SKM-1 treated with dmso at 0.1 percent for 144 hours (cell line): ENCODE measurements around the gene GPC1.

ENCODE experiments used
- DNase-seq: peaks from one replicate; lab custom pipeline; 2025; ENCODE audit not compliant: unreplicated experiment; lab: John Stamatoyannopoulos, UW

GPC1 gene

GRCh38 chr2:240412975-240413812 lies 22.3 kb upstream of the GPC1 start:
- DNase-seq: no peak

- DNase-seq: no peak
Observed at GRCh38 chr2:240413813-240414429, 21.5 kb upstream of the GPC1 start.

- DNase-seq: no peak
Observed at GRCh38 chr2:240416821-240417220, 18.6 kb upstream of the GPC1 start.

- DNase-seq: no peak
Observed at GRCh38 chr2:240418311-240418710, 17.2 kb upstream of the GPC1 start.

- no peak for DNase-seq
Observed at GRCh38 chr2:240419271-240419670, 16.2 kb upstream of the GPC1 start.

- DNase-seq: no peak
Observed at GRCh38 chr2:240419723-240420122, 15.7 kb upstream of the GPC1 start.

- DNase-seq: no peak
Observed at GRCh38 chr2:240420206-240421104, 15.0 kb upstream of the GPC1 start.

GRCh38 chr2:240421381-240421780 lies 14.1 kb upstream of the GPC1 start:
- DNase-seq: no peak

GRCh38 chr2:240422658-240423329 lies 12.7 kb upstream of the GPC1 start:
- DNase-seq: no peak

GRCh38 chr2:240423788-240424191 lies 11.7 kb upstream of the GPC1 start:
- no peak for DNase-seq

GRCh38 chr2:240424341-240425235 lies 10.9 kb upstream of the GPC1 start:
- DNase-seq: no peak

- DNase-seq: no peak
Observed at GRCh38 chr2:240425236-240425615, 10.2 kb upstream of the GPC1 start.

- no peak for DNase-seq
Observed at GRCh38 chr2:240425697-240426096, 9.8 kb upstream of the GPC1 start.

- DNase-seq: no peak
Observed at GRCh38 chr2:240426845-240427721, 8.4 kb upstream of the GPC1 start.

GRCh38 chr2:240427729-240428128 lies 7.7 kb upstream of the GPC1 start:
- no peak for DNase-seq

GRCh38 chr2:240428245-240428644 lies 7.2 kb upstream of the GPC1 start:
- no peak for DNase-seq

- DNase-seq: no peak
Observed at GRCh38 chr2:240429341-240429871, 6.1 kb upstream of the GPC1 start.

- DNase-seq: no peak
Observed at GRCh38 chr2:240429872-240430491, 5.5 kb upstream of the GPC1 start.
